Cortex of kidney (tissue), 1 donor: ENCODE results near the gene EBP.
"Not testable (repeated sequence)": the region's sequence is repeated elsewhere in the genome, so short reads cannot be mapped to it uniquely, and the experiment has no call there.

Source experiments
- DNase-seq: peaks from one replicate; lab custom pipeline; 2025; lab: John Stamatoyannopoulos, UW

The EBP gene

GRCh38 chrX:48493890-48494364 is 27.7 kb upstream of the EBP start:
- no peak for DNase-seq

- DNase-seq, result no peak
Measured at GRCh38 chrX:48496660-48497059, 24.9 kb upstream of the EBP start.

DNA sequence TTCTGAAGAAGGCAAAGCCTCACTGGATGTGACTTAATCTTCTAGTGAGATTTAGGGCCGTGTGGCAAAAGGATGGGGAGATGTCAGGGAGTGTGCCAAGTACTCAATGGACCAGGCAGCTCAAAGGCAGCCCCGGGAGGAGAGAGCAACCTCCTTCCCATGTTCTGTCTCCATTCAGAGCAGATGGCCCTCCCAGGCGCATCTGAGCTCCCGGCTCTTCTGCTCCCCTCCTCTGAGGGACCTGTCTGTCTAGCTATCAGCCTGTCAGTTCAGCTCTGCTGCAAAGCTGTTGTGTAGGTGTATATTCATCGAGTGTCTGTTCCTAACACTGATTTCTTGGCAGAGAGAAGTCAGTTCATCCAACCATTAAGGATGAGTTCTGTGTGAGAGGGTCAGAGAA is 23.7 kb upstream of the EBP start:
- no peak for DNase-seq

- DNase-seq, result no peak
Measured at GRCh38 chrX:48498374-48498809, 23.2 kb upstream of the EBP start.

DNA sequence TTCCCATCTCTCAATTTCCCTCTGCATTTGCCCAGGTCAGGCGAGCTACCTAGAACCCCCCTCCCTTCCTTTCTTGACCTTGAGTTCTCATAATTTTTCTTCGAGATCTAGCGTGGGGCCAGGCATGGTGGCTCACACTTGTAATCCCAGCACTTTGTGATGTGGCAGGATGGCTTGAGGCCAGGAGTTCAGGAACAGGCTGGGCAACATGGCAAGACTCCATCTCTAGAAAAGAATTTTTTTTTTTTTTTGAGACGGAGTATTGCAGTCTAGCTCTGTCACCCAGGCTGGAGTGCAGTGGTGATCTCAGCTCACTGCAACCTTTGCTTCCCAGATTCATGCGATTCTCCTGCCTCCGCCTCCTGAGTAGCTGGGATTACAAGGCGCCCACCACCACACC is 17.3 kb upstream of the EBP start:
- DNase-seq, result no peak

- no peak for DNase-seq
Measured at GRCh38 chrX:48505481-48505880, 16.1 kb upstream of the EBP start.

GRCh38 chrX:48507246-48507645 is 14.4 kb upstream of the EBP start:
- no peak for DNase-seq

DNA sequence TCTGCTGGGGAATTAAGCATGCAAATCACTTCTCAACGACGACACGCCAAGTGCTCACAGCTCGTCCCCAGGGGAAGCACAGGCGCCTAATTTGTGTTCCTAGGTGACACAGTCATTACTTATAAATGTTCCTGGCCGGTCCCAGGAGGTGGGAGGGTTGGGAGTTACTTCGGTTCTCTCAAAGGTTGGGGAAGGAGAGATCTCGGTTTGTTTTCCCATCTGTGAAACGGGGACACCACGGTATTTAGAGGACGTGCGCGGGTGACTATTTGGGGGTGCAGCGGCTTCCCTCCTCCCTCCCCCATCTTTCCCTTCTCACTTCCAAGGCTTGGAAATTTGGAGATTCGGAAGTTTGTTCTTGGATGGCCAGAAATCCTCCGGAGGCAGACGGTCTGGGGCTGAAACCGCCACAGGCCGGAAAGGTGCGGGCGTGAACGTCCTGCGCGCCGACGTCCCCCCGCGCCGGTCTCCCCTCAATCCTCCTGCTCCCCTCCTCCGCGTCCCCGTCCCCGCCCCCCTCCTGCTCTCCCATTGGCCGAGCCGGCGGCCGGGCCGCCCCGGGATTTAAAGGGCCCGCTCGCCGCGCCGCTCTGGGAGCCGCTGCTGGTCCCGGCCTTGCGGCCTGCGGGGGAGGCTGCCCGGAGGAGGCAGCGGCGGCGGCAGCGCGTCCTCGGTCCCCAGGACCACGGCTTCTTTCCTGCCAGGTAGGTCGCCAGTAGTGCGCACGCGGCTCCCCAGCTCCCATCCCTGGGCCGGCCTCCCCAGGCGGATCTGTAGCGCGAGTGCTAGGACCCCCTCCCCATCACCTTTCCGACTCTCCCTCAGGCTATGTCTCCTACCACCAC is 13.0 kb upstream of the EBP start, which contains the start of gene PORCN:
TSS of gene PORCN (plus strand) at position 593 of the 845 bp plus-strand sequence. CDS start 829 bp downstream, outside the sequence.
- no peak for DNase-seq

DNA sequence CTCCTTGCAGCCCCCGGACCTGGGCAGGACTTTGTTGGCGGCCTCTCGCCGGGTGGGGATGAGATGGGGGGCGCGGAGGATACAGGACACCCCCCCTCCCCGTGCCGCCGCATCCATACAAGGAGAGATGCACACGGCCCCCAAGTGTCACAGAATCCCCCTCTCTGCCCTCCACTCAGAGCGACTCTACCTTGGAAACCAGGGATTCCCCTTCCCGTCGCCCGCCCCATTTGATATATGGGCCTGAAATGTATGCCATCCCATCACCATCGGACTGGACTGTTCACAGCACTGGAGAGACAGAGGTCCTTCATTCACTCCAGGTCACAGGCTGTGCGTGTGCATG is 12.4 kb upstream of the EBP start:
- DNase-seq, result no peak

DNA sequence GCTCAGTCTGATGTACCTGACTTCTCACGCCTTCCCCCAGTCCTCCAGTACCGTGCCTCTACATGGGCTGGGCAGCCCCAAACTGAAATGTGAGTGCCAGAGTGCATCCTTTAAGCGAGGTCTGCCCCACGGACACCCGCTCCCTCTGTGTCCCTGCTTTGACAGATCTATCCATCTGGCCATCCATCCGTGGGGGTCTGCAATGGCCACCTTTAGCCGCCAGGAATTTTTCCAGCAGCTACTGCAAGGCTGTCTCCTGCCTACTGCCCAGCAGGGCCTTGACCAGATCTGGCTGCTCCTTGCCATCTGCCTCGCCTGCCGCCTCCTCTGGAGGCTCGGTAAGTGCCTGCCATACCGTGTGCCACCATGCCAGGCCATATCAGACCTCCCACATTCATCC is 12.0 kb upstream of the EBP start:
- no peak for DNase-seq

- no peak for DNase-seq
Measured at GRCh38 chrX:48511560-48511959, 10.0 kb upstream of the EBP start.

DNA sequence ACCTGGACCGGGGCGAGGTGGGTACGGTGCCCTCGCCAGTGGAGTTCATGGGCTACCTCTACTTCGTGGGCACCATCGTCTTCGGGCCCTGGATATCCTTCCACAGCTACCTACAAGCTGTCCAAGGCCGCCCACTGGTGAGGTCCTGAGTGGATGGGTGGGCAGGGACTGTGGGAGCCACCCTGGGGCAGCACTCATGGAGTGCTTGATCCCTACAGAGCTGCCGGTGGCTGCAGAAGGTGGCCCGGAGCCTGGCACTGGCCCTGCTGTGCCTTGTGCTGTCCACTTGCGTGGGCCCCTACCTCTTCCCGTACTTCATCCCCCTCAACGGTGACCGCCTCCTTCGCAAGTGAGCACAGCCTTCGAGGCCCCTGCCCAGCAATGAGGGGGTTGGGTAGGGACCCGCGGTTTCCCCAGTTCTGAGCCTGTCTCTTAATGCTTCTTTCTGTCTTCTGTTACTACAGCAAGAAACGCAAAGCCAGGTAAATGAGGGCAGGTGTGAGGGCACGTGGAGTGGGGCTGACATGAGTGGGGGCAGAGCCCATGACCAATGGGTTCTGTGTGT is 9.2 kb upstream of the EBP start:
- DNase-seq, result no peak

GRCh38 chrX:48513670-48514069 is 7.9 kb upstream of the EBP start:
- DNase-seq, result no peak

GRCh38 chrX:48514126-48514806 is 7.3 kb upstream of the EBP start:
- no peak for DNase-seq

- DNase-seq, result no peak
Measured at GRCh38 chrX:48514868-48515460, 6.6 kb upstream of the EBP start.

- no peak for DNase-seq
Measured at GRCh38 chrX:48515842-48516241, 5.8 kb upstream of the EBP start.

- DNase-seq, result no peak
Measured at GRCh38 chrX:48516285-48516684, 5.3 kb upstream of the EBP start.

DNA sequence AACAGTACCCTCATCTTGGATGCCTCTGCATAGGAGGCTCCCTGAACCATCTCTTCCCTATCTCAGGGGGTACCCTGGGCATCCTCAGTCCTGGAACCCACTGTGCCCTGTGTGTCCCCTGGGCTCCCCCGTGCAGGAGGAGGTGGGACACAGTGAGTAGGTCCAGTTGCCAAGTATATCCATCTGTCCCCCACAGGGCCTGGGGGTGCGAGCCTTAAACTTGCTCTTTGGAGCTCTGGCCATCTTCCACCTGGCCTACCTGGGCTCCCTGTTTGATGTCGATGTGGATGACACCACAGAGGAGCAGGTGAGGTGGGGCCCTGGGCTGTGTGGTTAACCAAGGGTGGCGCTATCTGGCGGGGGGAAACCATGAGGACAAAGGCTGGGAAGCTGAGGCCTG is 4.6 kb upstream of the EBP start:
- DNase-seq, result no peak

- DNase-seq, result not testable (repeated sequence)
Measured at GRCh38 chrX:48519481-48519880, 2.1 kb upstream of the EBP start.

DNA sequence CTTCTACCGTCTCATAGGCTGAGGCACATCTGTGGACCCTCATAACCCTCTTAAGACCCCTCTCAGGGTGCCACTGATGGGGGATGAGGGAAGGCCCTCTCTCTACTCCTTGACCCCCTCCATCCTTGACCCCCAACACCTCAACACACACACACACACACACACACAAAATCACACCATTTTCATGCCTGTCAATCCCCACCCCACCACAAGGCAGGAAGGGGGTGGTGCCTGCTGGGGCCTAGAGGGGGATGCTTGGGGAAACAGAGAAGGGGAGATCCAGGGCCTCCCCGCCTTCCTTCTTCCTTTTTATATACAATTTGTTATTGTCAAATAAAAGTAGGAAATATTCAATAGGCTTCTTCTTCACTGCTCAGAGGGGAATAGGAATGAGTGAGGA is 1.2 kb upstream of the EBP start:
- no peak for DNase-seq

- DNase-seq, result no peak
Measured at GRCh38 chrX:48520976-48521352, 644 bp upstream of the EBP start.

DNA sequence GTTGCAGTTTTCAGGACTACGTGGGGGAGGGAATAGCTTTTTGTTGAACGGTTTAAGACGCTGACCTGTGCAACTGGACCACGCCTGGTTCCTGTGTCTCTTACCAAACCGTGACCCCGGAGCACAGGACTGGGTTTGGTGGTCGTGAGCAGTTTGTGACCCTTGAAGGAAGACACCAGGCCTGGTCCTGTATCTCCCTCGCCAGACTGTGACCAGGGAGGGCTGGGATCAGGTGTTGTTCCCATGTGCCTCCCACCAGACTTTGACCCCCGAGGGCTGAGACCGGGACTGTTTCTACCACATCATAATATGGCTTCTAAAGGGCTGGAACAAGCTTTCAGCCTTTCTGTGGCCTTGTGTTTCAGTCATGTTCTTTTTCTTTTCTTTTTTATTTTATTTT is 683 bp downstream of the EBP start:
- no peak for DNase-seq

DNA sequence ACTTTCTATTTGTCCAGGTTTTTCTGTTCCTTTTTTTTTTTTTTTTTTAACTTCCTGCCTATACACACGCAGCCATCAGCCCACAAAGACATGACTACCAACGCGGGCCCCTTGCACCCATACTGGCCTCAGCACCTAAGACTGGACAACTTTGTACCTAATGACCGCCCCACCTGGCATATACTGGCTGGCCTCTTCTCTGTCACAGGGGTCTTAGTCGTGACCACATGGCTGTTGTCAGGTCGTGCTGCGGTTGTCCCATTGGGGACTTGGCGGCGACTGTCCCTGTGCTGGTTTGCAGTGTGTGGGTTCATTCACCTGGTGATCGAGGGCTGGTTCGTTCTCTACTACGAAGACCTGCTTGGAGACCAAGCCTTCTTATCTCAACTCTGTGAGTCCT is 2.1 kb downstream of the EBP start:
- no peak for DNase-seq
